ENCODE data around the gene PSMB10.

Gene PSMB10

GRCh38 chr16:67928561-67929364 is 7.9 kb downstream of the PSMB10 start (continued):
- TF ChIP-seq ZNF18 (tag by site-specific recombination; IDR thresholded peaks at IDR 0.05) (peak; percentile 96), ZBTB26 (tag by site-specific recombination; optimal IDR thresholded peaks at IDR 0.05) (peak; percentile 43), ZNF558 (tag by site-specific recombination; IDR thresholded peaks at IDR 0.05) (no peak), KLF9 (tag by site-specific recombination; IDR thresholded peaks at IDR 0.05; ENCODE audit: low read depth) (peak; percentile 70)

GRCh38 chr16:67928147-67928546 is 8.5 kb downstream of the PSMB10 start:
- CTCF ChIA-PET, result interaction anchor here (0.6 to 4.9 kb wide), 9 partner anchors 35 to 407 kb away, joined by 3 to 62 read pairs (median 4); partner anchors contain the start of genes NRN1L and PSKH1
- Histone ChIP-seq H3K9me3 (ENCODE audit: control insufficient read depth, insufficient read depth, low read depth, low read length) (no peaks in the 10 kb centered on the region), H3K27ac (ENCODE audit: extremely low read depth, low read depth, low read length) (no peak overlapping the region), H3K4me1 (ENCODE audit: control insufficient read depth, insufficient read depth, low read length) (peaks cover 10% of the 10 kb centered on the region; the same call in 1 of the 2 replicates), H3K36me3 (ENCODE audit: control insufficient read depth in 2 of 2, insufficient read depth in 1 of 2, low read length in 2 of 2) (peaks cover 0 to 61% of the 10 kb centered on the region in 2 experiments; a peak in 2 of 3 replicates), H3K4me3 (ENCODE audit: low read depth, low read length) (no peak overlapping the region)
- TF ChIP-seq ZNF785 (tag by site-specific recombination; IDR thresholded peaks at IDR 0.05) (no peak), ZNF48 (tag by site-specific recombination; IDR thresholded peaks at IDR 0.05) (no peak), ZNF223 (tag by site-specific recombination; IDR thresholded peaks at IDR 0.05) (no peak), ZNF132 (tag by site-specific recombination; IDR thresholded peaks at IDR 0.05; ENCODE audit: borderline replicate concordance) (no peak), ZNF404 (tag by site-specific recombination; IDR thresholded peaks at IDR 0.05) (no peak)
- POLR2A ChIA-PET, result interaction anchor here (1.2 kb wide), 1 partner anchor 45 kb away, joined by 3 read pairs; no protein-coding TSS in a partner anchor

GRCh38 chr16:67927131-67927941 is 9.3 kb downstream of the PSMB10 start:
- H3K27ac ChIP-seq (ENCODE audit: extremely low read depth, low read depth, low read length), result no peak overlapping the region; the same call in 1 of the 2 replicates
- TF ChIP-seq ZNF600 (tag by site-specific recombination; IDR thresholded peaks at IDR 0.05) (peak; percentile 49; the same call in 1 of the 2 replicates), ZNF677 (tag by site-specific recombination; IDR thresholded peaks at IDR 0.05) (no peak)
- H3K36me3 ChIP-seq (ENCODE audit: control insufficient read depth in 2 of 2, insufficient read depth in 1 of 2, low read length in 2 of 2), result peaks cover 0 to 63% of the 10 kb centered on the region in 2 experiments; a peak in 1 of 3 replicates

GRCh38 chr16:67926181-67926750 is 10.4 kb downstream of the PSMB10 start:
- CTCF ChIA-PET, result interaction anchor here (0.5 to 4.9 kb wide), 13 partner anchors 9 to 405 kb away, joined by 3 to 62 read pairs (median 3); partner anchors contain the start of gene NRN1L
- H3K9me3 ChIP-seq (ENCODE audit: control insufficient read depth, insufficient read depth, low read depth, low read length), result no peaks in the 10 kb centered on the region
- peaks cover 10% of the 10 kb centered on the region; the same call in 1 of the 2 replicates for H3K4me1 ChIP-seq (ENCODE audit: control insufficient read depth, insufficient read depth, low read length)
- H3K4me3 ChIP-seq (ENCODE audit: low read depth, low read length), result no peak overlapping the region
- POLR2A ChIA-PET, result interaction anchor here (1.0 to 3.0 kb wide), 3 partner anchors 8 to 10 kb away, joined by 3 to 10 read pairs (median 4); no protein-coding TSS in a partner anchor
- H3K36me3 ChIP-seq (ENCODE audit: control insufficient read depth in 2 of 2, insufficient read depth in 1 of 2, low read length in 2 of 2), result peaks cover 0 to 55% of the 10 kb centered on the region in 2 experiments; a peak in 1 of 3 replicates
- H3K27ac ChIP-seq (ENCODE audit: extremely low read depth, low read depth, low read length), result peak overlapping the region; percentile 20; the same call in 1 of the 2 replicates
- peak; percentile 57; the same call in 1 of the 2 replicates for TF ChIP-seq TRIM28 (IDR thresholded peaks at IDR 0.05; ENCODE audit: borderline replicate concordance, low read length)
- TF ChIP-seq ZNF473 (tag by site-specific recombination; IDR thresholded peaks at IDR 0.05), result no peak
- TF ChIP-seq KLF8 (tag by site-specific recombination; IDR thresholded peaks at IDR 0.05), result 0 out of 2 replicates have a peak, but pooled peaks have one; percentile 38
- TF ChIP-seq ZNF639 (tag by site-specific recombination; IDR thresholded peaks at IDR 0.05), result 0 out of 2 replicates have a peak, but pooled peaks have one; percentile 44
- TF ChIP-seq EGR2 (tag by site-specific recombination; IDR thresholded peaks at IDR 0.05; ENCODE audit: low read depth), result no peak
- peak; percentile 68; the same call in 1 of the 2 replicates for TF ChIP-seq IKZF3 (tag by site-specific recombination; IDR thresholded peaks at IDR 0.05)
- no peak for TF ChIP-seq ZNF560 (tag by site-specific recombination; IDR thresholded peaks at IDR 0.05; ENCODE audit: borderline replicate concordance)
- TF ChIP-seq ZNF792 (tag by site-specific recombination; IDR thresholded peaks at IDR 0.05), result peak; percentile 97; the same call in 1 of the 2 replicates
- TF ChIP-seq KLF17 (tag by site-specific recombination; IDR thresholded peaks at IDR 0.05), result 0 out of 2 replicates have a peak, but pooled peaks have one; percentile 25

More at GRCh38 chr16:67927131-67927941, 9.3 kb downstream of the PSMB10 start:
- Histone ChIP-seq H3K4me3 (ENCODE audit: low read depth, low read length) (no peak overlapping the region), H3K9me3 (ENCODE audit: control insufficient read depth, insufficient read depth, low read depth, low read length) (no peaks in the 10 kb centered on the region), H3K4me1 (ENCODE audit: control insufficient read depth, insufficient read depth, low read length) (peaks cover 10% of the 10 kb centered on the region; the same call in 1 of the 2 replicates)
- ChIA-PET POLR2A (interaction anchor here (3.0 kb wide), 1 partner anchor 8 kb away, joined by 10 read pairs; no protein-coding TSS in a partner anchor), CTCF (interaction anchor here (0.7 to 4.9 kb wide), 12 partner anchors 31 to 406 kb away, joined by 3 to 62 read pairs (median 5); partner anchors contain the start of genes NRN1L and PSKH1)
